CD14-positive monocyte (primary cell): Measurements from ENCODE around the gene FIGNL2. TPM values are rescaled to one million over a fixed set of nuclear protein-coding genes. Genes with fewer than 3 reads are reported as not detected.

Experiments
- DNase-seq, 3 donors: peaks; one replicate each; pipeline ENCODE4 v3.0.0-alpha.2; 2011 to 2022
- H2AFZ ChIP-seq: 2 replicates; pipeline ENCODE4 v1.6.0; 2012; ENCODE audit warnings: mild to moderate bottlenecking, low read depth, low read length, inconsistent platforms; ENCODE audit not compliant: insufficient read depth, poor library complexity, severe bottlenecking
- H3K27ac ChIP-seq, 2 donors: 1 replicate in 1 of 2; 2 replicates in 1 of 2; pipeline ENCODE4 v1.5.1; 2012 to 2013; ENCODE audit warnings: low read length in 2 of 2, control low read depth in 1 of 2, inconsistent platforms in 1 of 2, low read depth in 1 of 2, mild to moderate bottlenecking in 1 of 2
- H3K27me3 ChIP-seq, 2 donors: one replicate each; pipeline versions ENCODE4 v1.6.0 to v1.6.1; 2011 to 2013; ENCODE audit warnings: low read length in 2 of 2; ENCODE audit not compliant: control insufficient read depth in 2 of 2, insufficient read depth in 2 of 2
- H3K36me3 ChIP-seq, 2 donors: replicated peaks in 1 of 2; 1 replicate in 1 of 2; 2 replicates in 1 of 2; pipeline versions ENCODE4 v1.5.1 to v1.6.1; 2012 to 2013; ENCODE audit warnings: low read length in 2 of 2, control low read depth in 1 of 2, inconsistent platforms in 1 of 2, mild to moderate bottlenecking in 1 of 2; ENCODE audit not compliant: insufficient read depth in 2 of 2, control insufficient read depth in 1 of 2
- H3K4me1 ChIP-seq, 2 donors: 1 replicate in 1 of 2; 2 replicates in 1 of 2; pipeline versions ENCODE4 v1.5.1 to v1.6.1; 2012 to 2013; ENCODE audit warnings: low read length in 2 of 2, control low read depth in 1 of 2, inconsistent platforms in 1 of 2, mild to moderate bottlenecking in 1 of 2, moderate library complexity in 1 of 2; ENCODE audit not compliant: insufficient read depth in 2 of 2, control insufficient read depth in 1 of 2
- H3K4me2 ChIP-seq: replicated peaks from 2 replicates; pipeline ENCODE3; 2012; ENCODE audit warnings: low read length, moderate library complexity, mild to moderate bottlenecking; ENCODE audit not compliant: poor library complexity, severe bottlenecking; ENCODE audit errors: extremely low read depth
- H3K4me3 ChIP-seq, 3 experiments: fragments of 200-600 bp in 1 of 3; sonication (generic) in 1 of 3; replicated peaks in 1 of 3; 1 replicate in 2 of 3; 2 replicates in 1 of 3; pipeline ENCODE4 v1.5.1; 2011 to 2013; ENCODE audit warnings: low read length in 3 of 3, mild to moderate bottlenecking in 3 of 3, control low read depth in 2 of 3, low read depth in 2 of 3, inconsistent platforms in 1 of 3, moderate library complexity in 1 of 3
- H3K79me2 ChIP-seq: 2 replicates; pipeline ENCODE4 v1.6.0; 2012; ENCODE audit warnings: mild to moderate bottlenecking, control low read depth, inconsistent platforms, low read length, moderate library complexity; ENCODE audit not compliant: insufficient read depth
- H3K9ac ChIP-seq: 2 replicates; pipeline ENCODE4 v1.6.0; 2017; ENCODE audit warnings: low read length, mild to moderate bottlenecking; ENCODE audit not compliant: insufficient read depth, poor library complexity, severe bottlenecking
- H3K9me3 ChIP-seq, 2 donors: replicated peaks in 1 of 2; 1 replicate in 1 of 2; 2 replicates in 1 of 2; pipeline versions ENCODE4 v1.5.1 to v1.6.1; 2012 to 2013; ENCODE audit warnings: low read length in 2 of 2, control low read depth in 1 of 2; ENCODE audit not compliant: control insufficient read depth in 1 of 2, insufficient read depth in 1 of 2
- H4K20me1 ChIP-seq: 2 replicates; pipeline ENCODE4 v1.6.0; 2012; ENCODE audit warnings: mild to moderate bottlenecking, low read length, control low read depth, moderate library complexity; ENCODE audit not compliant: insufficient read depth
- H3K27ac Mint-ChIP-seq, 7 donors: one replicate each; pipeline ENCODE4 v1.8.0; 2020; ENCODE audit warnings: mild to moderate bottlenecking in 7 of 7, mixed read lengths in 7 of 7, moderate library complexity in 6 of 7, inconsistent platforms in 2 of 7
- H3K27me3 Mint-ChIP-seq, 3 donors: one replicate each; pipeline ENCODE4 v1.8.0; 2021 to 2022; ENCODE audit warnings: low read depth in 3 of 3, mild to moderate bottlenecking in 3 of 3, mixed read lengths in 3 of 3, moderate library complexity in 3 of 3, inconsistent platforms in 1 of 3
- H3K36me3 Mint-ChIP-seq, 2 donors: one replicate each; pipeline ENCODE4 v1.8.0; 2020; ENCODE audit warnings: mixed read lengths in 2 of 2, inconsistent platforms in 1 of 2, mild to moderate bottlenecking in 1 of 2
- H3K4me1 Mint-ChIP-seq: one replicate; pipeline ENCODE4 v1.8.0; 2020; ENCODE audit warnings: mild to moderate bottlenecking, mixed read lengths
- H3K4me3 Mint-ChIP-seq, 2 donors: one replicate each; pipeline ENCODE4 v1.8.0; 2020; ENCODE audit warnings: mild to moderate bottlenecking in 2 of 2, mixed read lengths in 2 of 2, moderate library complexity in 1 of 2
- H3K9me3 Mint-ChIP-seq, 7 donors: one replicate each; pipeline ENCODE4 v1.8.0; 2020 to 2022; ENCODE audit warnings: mixed read lengths in 7 of 7, mild to moderate bottlenecking in 6 of 7, moderate library complexity in 6 of 7, inconsistent platforms in 2 of 7
- CTCF ChIP-seq: fragments of 200-600 bp; IDR thresholded peaks from one replicate; pipeline ENCODE4 v1.8.0; 2022; ENCODE audit warnings: antibody characterized with exemption, mild to moderate bottlenecking
- WGBS: methylation state at CpG from one replicate; pipeline ENCODE4 v1.1.5; 2013; ENCODE audit warnings: missing lambda C conversion rate; ENCODE audit not compliant: insufficient coverage; 5-methylcytosine and 5-hydroxymethylcytosine counted together
- intact Hi-C, 2 donors: fragments of 100-400 bp; cut with micrococcal nuclease; formaldehyde crosslinking; loops; one replicate each; pipeline versions ENCODE4 v1.15.0 to v1.15.1; 2023
- polyA plus RNA-seq, 3 donors: library from polyadenylated mRNA; depleted of rRNA in 1 of 3; unstranded in 2 of 3; stranded (reverse) in 1 of 3; fragments of 300-500 nt in 2 of 3; fragments of >200 nt in 1 of 3; fragmentation: Illumina TruSeq in 2 of 3; gene quantifications; 1 replicate in 2 of 3; 2 replicates in 1 of 3; pipeline ENCODE4 v1.2.3, GENCODE V29; 2012 to 2021

FIGNL2 gene
- polyA plus RNA-seq, 3 donors = 0.06 to 0.52 TPM; not detected in 1

GRCh38 chr12:51836041-51836826 lies 12.3 kb downstream of the FIGNL2 start:
- Histone ChIP-seq H3K4me2 (no peak overlapping the region), H3K27me3 (no peaks in the 10 kb centered on the region), H3K36me3 (no peaks in the 10 kb centered on the region), H3K27ac (no peak overlapping the region), H3K4me1 (peaks cover 73 to 79% of the 10 kb centered on the region in 2 donors), H3K9ac (no peak overlapping the region), H2AFZ (no peak overlapping the region), H3K4me3 (no peak overlapping the region), H3K9me3 (no peaks in the 10 kb centered on the region), H3K79me2 (no peaks in the 10 kb centered on the region), H4K20me1 (no peaks in the 10 kb centered on the region)
- intact Hi-C loops = no loop called here
- Mint-ChIP-seq H3K9me3 (peaks cover 0 to 2% (median 0%) of the 10 kb centered on the region in 7 donors), H3K4me3 (no peak overlapping the region), H3K27ac (no peak overlapping the region), H3K36me3 (peaks cover 0 to 6% of the 10 kb centered on the region in 2 donors), H3K27me3 (peaks cover 3 to 18% (median 15%) of the 10 kb centered on the region in 3 donors), H3K4me1 (peaks cover 71% of the 10 kb centered on the region)
- no peak for TF ChIP-seq CTCF
- 82% methylated on average over 3 of the region's 13 CpGs for WGBS
- no peak for DNase-seq

- Histone ChIP-seq H3K27ac (no peak overlapping the region), H3K9me3 (no peaks in the 10 kb centered on the region), H3K4me1 (peaks cover 70 to 79% of the 10 kb centered on the region in 2 donors), H3K27me3 (no peaks in the 10 kb centered on the region), H3K4me3 (no peak overlapping the region), H3K9ac (no peak overlapping the region), H2AFZ (no peak overlapping the region), H3K36me3 (no peaks in the 10 kb centered on the region), H4K20me1 (no peaks in the 10 kb centered on the region), H3K79me2 (no peaks in the 10 kb centered on the region), H3K4me2 (no peak overlapping the region)
- 95% methylated on average over 11 of the region's 11 CpGs for WGBS
- Mint-ChIP-seq H3K36me3 (peaks cover 0 to 4% of the 10 kb centered on the region in 2 donors), H3K27me3 (peaks cover 5 to 15% (median 14%) of the 10 kb centered on the region in 3 donors), H3K4me3 (no peak overlapping the region), H3K9me3 (peaks cover 0 to 2% (median 0%) of the 10 kb centered on the region in 7 donors), H3K4me1 (peaks cover 69% of the 10 kb centered on the region), H3K27ac (peak overlapping the region in 1 of 7 donors; percentile 24)
- intact Hi-C loops = no loop called here
- no peak for TF ChIP-seq CTCF
- no peak for DNase-seq
These were observed 14.1 kb downstream of the FIGNL2 start for GRCh38 chr12:51834411-51834810.
